NCI-H2227 (cell line): Measurements from ENCODE around the gene ITGA8.
"Not testable (repeated sequence)": the region's sequence is repeated elsewhere in the genome, so short reads cannot be mapped to it uniquely, and the experiment has no call there.

ENCODE experiments used
- DNase-seq: peaks from one replicate; lab custom pipeline; 2025; ENCODE audit not compliant: unreplicated experiment; lab: John Stamatoyannopoulos, UW

The ITGA8 gene

GRCh38 chr10:15690031-15690430, 29.7 kb downstream of the ITGA8 start:
- DNase-seq = no peak

- no peak for DNase-seq
These were observed 35.0 kb downstream of the ITGA8 start for GRCh38 chr10:15684768-15685167.

GRCh38 chr10:15681076-15681475, 38.6 kb downstream of the ITGA8 start:
- no peak for DNase-seq

- no peak for DNase-seq
These were observed 40.9 kb downstream of the ITGA8 start for GRCh38 chr10:15678851-15679250.

GRCh38 chr10:15672469-15672868, 47.3 kb downstream of the ITGA8 start:
- no peak for DNase-seq

- no peak for DNase-seq
These were observed 48.8 kb downstream of the ITGA8 start for GRCh38 chr10:15670880-15671279.

- no peak for DNase-seq
These were observed 58.1 kb downstream of the ITGA8 start for GRCh38 chr10:15661574-15661973.

- no peak for DNase-seq
These were observed 58.7 kb downstream of the ITGA8 start for GRCh38 chr10:15660990-15661389.

GRCh38 chr10:15658069-15658702, 61.5 kb downstream of the ITGA8 start:
- no peak for DNase-seq

GRCh38 chr10:15652757-15653156, 67.0 kb downstream of the ITGA8 start:
- no peak for DNase-seq

GRCh38 chr10:15652117-15652516, 67.6 kb downstream of the ITGA8 start:
- DNase-seq = no peak

GRCh38 chr10:15651175-15651574, 68.5 kb downstream of the ITGA8 start:
- DNase-seq = no peak

GRCh38 chr10:15642095-15642494, 77.6 kb downstream of the ITGA8 start:
- no peak for DNase-seq

- DNase-seq = no peak
These were observed 79.1 kb downstream of the ITGA8 start for GRCh38 chr10:15640536-15641085.

GRCh38 chr10:15636446-15636845, 83.3 kb downstream of the ITGA8 start:
- no peak for DNase-seq

- DNase-seq = no peak
These were observed 87.1 kb downstream of the ITGA8 start for GRCh38 chr10:15632456-15633091.

- not testable (repeated sequence) for DNase-seq
These were observed 88.5 kb downstream of the ITGA8 start for GRCh38 chr10:15631205-15631604.

- no peak for DNase-seq
These were observed 89.4 kb downstream of the ITGA8 start for GRCh38 chr10:15630353-15630752.

GRCh38 chr10:15627617-15628196, 92.0 kb downstream of the ITGA8 start:
- no peak for DNase-seq

GRCh38 chr10:15626937-15627336, 92.8 kb downstream of the ITGA8 start:
- no peak for DNase-seq

GRCh38 chr10:15625261-15625660, 94.5 kb downstream of the ITGA8 start:
- DNase-seq = no peak
